Measurements from ENCODE around the gene SSC5D.
"Not testable (repeated sequence)": the region's sequence is repeated elsewhere in the genome, so short reads cannot be mapped to it uniquely, and the experiment has no call there.

The SSC5D gene

GRCh38 chr19:55487924-55488687, at the start of gene SSC5D:
SSC5D (plus strand) TSS chr19:55488436; CDS start chr19:55488590, 154 bp downstream.
- DNase-seq: no peak

DNA sequence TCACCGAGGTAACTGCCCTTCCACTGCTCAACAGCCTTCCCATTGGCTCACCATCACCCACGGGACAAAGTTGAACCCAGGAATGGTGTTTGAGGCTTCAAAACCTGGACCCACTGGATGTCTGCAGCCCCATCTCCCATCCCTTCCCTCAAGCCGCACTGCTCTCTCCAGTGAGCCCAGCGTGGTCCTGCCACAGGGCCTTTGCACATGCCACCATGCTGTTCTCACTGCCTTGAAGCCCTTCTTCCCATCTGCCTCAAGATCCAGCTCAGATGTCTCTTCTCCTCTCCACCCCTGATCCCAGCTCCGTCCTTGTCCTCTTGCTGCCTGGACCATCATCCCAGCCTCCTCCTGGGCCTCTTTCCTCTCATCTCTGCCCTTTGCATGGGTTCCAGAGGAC, 49.2 kb upstream of the SSC5D start:
- no peak for DNase-seq

- no peak for DNase-seq
Measured at GRCh38 chr19:55440411-55441105, 47.7 kb upstream of the SSC5D start.

DNA sequence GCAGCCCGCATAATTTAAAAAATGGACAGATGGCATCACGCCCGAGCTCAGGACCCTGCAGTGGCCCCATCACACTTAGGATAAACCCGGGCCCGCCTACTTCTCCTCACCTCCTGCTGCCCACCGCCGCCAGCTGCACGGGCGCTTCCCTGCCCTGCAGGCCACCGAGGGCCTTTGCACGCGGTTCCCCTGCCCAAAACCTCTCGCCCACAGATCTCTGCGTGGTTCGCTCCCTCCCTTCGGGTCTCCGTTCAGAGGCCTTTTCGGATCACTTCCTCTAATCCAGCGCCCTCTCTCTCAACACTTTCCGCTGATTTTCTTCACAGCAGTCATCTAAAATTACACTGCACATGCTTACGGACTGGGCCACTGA, 46.9 kb upstream of the SSC5D start:
- DNase-seq: no peak

DNA sequence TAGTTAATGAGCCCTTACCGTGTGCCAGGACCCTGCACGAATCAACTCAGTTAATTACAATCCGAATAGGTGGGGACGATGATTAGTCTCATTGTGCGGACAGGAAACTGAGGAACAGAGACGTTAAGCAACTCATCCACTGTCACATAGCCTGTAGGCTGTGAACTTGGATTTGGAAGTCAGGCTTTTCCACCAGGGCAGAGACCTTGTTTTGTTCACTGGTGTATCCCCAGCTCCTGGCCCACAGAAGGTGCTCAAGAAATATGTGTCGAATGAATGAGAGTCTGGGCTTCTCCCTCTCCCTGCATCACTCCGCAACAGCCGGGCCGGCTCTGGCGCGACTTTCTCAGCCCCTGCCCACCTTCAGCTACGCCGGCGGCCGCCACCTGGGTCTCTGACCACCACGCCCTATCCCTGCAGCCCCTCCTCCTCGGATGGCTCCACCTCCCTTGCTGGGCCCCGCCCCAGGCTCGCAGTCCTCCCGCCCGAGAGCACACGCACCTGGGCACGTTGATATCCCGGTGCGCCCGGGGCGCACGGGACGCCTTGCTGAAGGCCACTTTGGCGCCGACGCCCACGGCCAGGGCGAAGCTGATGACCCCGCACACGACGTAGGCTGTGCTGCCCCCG, 46.4 kb upstream of the SSC5D start:
- DNase-seq: no peak

- no peak for DNase-seq
Measured at GRCh38 chr19:55442372-55442961, 45.8 kb upstream of the SSC5D start.

DNA sequence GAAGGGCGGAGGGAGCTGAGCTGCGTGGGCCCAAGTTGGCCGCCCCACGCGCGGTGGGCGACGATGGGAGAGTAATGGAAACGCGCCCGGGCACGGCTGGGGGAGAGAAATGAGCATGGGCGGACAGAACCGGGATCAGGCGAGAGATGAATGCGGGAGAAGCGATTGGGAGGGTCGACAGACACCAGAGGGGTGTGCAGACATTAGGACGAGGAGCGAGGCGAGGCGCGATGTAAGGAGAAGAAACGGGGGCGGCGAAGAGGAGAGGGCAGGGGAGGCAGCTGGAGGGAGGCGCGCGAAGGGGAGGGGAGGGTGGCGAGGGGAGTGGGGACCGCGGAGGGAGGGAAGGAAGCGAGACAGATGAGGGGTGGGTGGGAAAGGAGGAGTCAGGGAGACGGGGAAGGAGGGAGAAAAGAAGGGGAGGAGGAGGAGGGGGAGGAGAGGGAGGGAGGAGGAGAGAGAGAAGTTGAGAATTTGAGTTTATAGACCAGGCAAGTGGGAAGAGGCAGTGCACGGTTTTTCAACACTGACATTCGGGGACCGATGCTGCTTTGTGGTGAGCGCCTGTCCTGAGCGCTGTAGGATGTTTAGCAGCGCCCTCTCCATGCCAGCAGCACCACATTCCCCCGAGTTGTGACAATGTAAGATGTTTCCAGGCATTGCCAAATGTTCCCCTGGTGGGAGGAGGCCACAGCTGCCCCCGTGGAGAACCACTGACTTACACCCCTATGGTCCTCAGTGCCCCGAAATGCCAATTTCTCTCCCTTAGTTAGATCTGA, 45.0 kb upstream of the SSC5D start, which contains the start of gene SHISA7:
TSS of gene SHISA7 (minus strand) at position 256 of the 779 bp plus-strand sequence. CDS start 437 bp downstream, outside the sequence.
- DNase-seq: no peak

GRCh38 chr19:55443824-55444480, 44.3 kb upstream of the SSC5D start:
- no peak for DNase-seq

- no peak for DNase-seq
Measured at GRCh38 chr19:55444646-55445045, 43.6 kb upstream of the SSC5D start.

DNA sequence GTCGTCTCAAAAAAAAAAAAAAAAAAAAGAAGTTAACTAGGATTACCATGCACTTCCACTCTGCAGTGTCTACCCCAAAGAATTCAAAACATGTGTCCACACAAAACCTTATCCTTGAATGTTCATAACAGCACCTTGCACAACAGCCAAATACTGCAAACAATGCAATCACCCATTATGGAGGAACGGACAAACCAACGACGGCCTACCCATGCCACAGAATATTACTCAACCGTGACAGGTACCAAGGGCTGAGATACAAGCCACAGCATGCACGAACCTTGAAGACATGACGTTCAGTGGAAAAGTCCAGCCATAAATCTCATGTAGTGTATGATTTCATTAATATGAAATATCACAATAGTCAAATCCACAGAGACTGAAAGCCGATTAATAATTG, 42.2 kb upstream of the SSC5D start:
- DNase-seq: no peak

DNA sequence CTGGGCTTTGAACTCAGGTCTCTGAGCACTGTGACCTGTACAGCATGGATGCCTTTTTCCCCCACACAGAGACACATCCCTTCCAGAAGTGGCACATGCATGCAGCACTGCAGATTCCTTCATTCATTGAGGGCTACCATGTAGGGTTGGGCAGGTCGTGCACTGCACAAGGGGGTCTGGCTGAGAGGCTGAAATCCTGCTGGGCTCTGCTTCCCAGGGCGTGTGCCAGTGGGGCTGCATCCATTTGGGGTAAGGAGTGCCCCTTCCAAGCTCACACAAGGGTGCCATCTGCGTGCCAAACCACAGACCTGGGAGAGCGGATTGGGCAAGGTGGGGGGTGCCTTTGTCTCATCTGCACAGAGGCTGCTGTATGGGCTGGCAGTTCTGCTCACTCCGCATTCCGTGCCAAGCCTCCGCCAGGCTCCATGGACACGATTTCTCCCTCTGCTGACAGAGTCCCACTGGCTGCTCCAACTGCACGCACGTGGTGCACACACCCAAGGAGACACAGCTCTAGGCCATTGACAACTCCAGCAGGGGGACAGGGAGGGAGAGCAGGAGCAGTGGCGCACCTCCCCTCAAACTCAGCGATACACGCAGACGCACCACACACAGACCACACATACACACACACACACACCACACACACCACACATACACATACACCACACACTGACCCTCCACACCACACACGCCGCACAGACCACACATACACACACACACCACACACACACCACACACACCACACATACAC, 40.6 kb upstream of the SSC5D start:
- no peak for DNase-seq

GRCh38 chr19:55448175-55448490, 40.1 kb upstream of the SSC5D start:
- DNase-seq: not testable (repeated sequence)

GRCh38 chr19:55449469-55449868, 38.8 kb upstream of the SSC5D start:
- no peak for DNase-seq

DNA sequence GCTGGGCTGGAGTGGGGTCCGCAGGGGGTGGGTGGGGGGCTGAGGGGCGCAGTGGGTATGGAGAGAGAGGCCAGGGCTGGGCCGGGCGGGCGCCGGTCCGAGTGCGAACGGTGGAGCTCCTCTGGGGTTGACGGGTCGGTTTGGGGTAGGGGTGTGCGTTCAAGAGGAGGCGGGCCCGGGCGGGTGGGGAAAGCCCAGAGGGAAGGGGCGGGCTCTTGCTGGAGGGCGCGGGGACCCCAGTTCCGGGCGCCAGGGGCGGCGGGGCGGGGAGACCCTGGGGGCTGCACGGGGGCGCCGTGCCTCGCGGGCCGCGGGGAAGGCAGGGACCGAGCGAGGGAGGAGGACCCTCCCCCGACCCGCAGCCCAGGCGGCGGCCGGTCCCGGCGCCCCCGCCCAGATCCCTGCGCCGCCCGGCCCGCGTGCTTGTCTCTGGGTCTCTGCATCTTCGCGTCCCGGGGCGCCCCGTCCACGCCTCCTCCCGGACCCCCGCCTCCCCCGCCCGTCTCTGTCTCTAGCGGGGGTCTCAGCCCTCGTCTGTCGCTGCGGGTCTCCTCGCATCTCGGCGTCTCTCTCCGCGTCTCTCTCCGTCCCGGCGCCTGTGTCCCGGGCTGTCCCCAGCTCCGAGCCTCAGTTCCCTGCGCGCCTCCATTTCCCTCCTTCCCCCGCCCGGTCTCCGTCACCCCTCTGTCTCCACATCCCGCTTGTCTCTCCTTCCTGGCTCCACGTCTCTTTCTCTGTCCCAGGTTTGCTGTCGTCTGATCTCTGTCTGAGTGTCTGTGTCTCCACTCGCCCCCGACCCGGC, 36.9 kb upstream of the SSC5D start:
- no peak for DNase-seq

DNA sequence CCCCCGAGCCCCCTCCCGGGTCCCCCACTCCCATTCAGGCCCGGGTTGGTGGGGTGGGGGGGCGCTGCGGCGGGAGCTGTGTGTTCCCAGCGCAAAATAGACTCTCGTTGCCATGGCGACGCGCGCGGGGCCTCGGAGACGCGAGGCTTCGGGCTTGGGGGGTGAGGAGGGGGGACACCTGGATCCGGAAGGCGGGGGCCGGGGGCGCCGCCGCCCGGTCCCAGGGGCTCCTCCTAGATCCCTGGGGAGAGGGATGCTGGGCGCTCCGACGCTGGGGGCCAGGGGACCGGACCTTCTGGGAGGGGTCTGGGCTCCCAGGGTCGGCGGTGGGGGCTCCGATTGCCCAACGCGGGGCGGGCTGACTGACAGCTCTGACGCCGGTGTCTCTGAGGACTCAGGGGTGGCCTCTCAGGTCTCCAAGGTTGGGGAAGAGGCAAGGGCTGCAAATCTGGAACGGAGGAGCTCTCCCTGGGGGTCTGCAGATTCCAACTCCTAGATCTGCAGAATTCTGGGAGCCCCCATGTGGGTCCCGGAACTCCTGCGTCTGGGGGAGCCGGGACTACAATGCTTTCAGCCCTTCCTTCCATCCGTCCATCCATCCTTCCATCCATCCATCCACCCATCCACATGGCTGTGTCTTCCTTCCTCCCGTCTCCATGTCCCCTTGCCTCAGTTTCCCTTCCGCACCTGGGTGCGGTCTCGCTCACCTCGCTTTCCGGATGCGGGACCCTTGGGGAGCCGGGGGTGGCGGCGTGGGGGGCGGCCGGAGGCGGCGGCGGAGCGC, 36.1 kb upstream of the SSC5D start:
- DNase-seq: no peak

GRCh38 chr19:55452749-55453346, 35.4 kb upstream of the SSC5D start:
- no peak for DNase-seq

DNA sequence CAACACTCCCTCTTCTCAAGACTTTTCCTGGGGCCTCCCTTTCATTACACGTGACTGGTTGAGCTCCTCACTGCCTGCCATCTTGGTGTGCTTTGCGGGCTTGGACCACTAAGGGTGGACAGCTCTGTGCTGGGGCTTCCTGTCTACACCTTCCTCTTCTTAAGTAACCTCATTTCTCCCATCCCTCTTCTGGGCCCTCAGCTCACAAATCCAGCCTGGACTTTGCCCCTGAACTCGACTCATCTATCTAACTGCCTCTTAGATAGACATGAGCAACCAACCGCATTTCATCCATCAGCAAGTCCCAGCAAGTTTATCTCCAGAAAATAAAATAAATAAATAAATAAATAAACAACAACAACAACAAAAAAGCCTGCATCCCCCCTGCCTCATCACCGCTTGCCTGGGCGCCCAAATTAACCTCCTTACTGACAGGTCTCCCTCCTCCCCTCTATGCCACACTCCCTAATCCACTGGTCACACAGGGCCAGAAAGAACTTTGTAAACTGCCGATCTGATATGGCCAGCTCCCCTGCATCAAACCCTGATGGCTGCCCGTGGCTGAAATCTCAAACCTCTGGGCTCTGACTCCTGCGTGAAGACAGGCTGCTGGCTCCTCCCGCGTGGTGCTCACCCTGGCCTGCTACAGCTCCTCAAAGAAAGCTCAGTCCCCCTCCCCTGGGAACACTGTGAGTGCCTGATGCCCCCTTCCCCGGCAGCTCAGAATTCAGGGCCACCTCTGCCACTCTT, 34.5 kb upstream of the SSC5D start:
- no peak for DNase-seq

DNA sequence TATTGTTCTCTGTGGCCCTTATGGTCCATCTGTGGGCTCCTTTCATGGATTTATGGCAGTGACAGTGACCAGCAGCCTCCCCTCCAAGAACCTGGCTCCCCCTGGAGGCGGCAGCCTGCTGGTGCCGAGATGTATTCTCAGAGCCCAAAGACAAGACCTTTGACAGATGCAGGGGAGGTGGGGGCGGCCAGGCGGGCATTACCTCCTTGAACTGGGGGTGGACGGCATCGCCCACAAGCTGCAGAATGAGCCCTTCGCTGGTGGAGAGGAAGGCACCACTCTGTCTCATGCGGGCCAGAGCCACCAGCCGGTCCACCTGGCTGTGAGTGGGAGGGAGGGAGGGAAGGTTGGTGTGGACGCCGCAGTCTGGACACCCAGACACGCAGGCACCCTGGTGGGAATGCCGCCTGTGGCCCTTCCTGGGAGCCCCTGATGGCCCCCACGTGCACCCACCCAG, 33.4 kb upstream of the SSC5D start:
- no peak for DNase-seq
